Measurements from ENCODE around the gene ADORA1. TPM values are rescaled to one million over a fixed set of nuclear protein-coding genes. Genes with fewer than 3 reads are reported as not detected.

The ADORA1 gene
- total RNA-seq, 4 donors from 2014 or later: 1.3 to 5.6 TPM; not detected in 2

DNA sequence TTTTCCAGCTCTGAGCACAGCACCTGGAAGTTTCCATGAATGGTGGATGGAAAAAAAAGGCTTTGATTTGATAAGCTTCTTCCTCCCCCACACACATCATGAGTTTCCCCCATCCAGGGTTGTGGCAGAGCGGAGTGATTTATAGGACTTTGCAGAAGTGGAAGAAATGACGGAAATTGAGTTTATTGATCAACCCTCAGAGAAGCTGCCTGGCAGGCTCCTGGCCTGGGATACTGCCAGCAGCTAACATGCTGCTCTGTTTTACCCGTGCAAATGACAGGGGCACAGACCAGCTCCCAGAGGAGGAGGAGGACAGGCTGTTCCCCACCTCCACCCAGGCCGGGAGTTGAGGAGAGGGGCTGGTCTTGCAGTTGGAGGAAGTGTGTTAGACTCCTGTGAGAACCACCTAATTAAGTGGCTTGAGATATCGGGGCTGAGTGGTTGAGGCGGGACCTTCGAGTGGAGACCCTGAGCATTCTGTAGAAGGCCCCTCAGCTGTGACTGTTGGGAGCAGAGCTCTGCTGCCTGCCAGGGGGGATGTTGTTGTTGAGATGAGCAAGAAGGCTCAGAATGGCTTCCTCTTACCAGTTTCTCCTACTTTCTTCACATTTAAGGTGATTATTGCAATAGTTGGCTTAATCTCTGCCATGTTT is 21.8 kb downstream of the ADORA1 start:
- intact Hi-C loops (cut with DNase I; ENCODE audit: low total_unique reads) (no loop called here), in situ Hi-C loops (cut with MboI; ENCODE audit: low pct_ligation_motif_present in 1 of 4, low pct_unique_long_range_greater_than_20kb in 1 of 4, low sequenced_read_pairs in 3 of 4) (no loop called here)
- Histone ChIP-seq H3K4me1 (no peaks in the 10 kb centered on the region), H3K9me3 (no peaks in the 10 kb centered on the region), H3K4me3 (no peak overlapping the region), H3K27me3 (no peaks in the 10 kb centered on the region), H3K27ac (no peak overlapping the region), H3K36me3 (no peaks in the 10 kb centered on the region)
- TF ChIP-seq, protein P1, sequence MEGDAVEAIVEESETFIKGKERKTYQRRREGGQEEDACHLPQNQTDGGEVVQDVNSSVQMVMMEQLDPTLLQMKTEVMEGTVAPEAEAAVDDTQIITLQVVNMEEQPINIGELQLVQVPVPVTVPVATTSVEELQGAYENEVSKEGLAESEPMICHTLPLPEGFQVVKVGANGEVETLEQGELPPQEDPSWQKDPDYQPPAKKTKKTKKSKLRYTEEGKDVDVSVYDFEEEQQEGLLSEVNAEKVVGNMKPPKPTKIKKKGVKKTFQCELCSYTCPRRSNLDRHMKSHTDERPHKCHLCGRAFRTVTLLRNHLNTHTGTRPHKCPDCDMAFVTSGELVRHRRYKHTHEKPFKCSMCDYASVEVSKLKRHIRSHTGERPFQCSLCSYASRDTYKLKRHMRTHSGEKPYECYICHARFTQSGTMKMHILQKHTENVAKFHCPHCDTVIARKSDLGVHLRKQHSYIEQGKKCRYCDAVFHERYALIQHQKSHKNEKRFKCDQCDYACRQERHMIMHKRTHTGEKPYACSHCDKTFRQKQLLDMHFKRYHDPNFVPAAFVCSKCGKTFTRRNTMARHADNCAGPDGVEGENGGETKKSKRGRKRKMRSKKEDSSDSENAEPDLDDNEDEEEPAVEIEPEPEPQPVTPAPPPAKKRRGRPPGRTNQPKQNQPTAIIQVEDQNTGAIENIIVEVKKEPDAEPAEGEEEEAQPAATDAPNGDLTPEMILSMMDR (IDR thresholded peaks at IDR 0.05): no peak
- TF ChIP-seq POLR2AphosphoS5 (IDR thresholded peaks at IDR 0.05): no peak
- no peak for TF ChIP-seq POLR2A (IDR thresholded peaks at IDR 0.05)
- no peak for TF ChIP-seq EP300 (IDR thresholded peaks at IDR 0.05; ENCODE audit: low read depth)
- WGBS, 2 donors (ENCODE audit: low coverage in 1 of 2): 78% methylated on average over 7 of the region's 7 CpGs; no CpG with 5 or more reads in 1 of the 2 donors
- no peak for DNase-seq

GRCh38 chr1:203150511-203151297 is 23.2 kb downstream of the ADORA1 start:
- Histone ChIP-seq H3K27me3 (no peaks in the 10 kb centered on the region), H3K4me3 (no peak overlapping the region), H3K36me3 (no peaks in the 10 kb centered on the region), H3K27ac (no peak overlapping the region), H3K4me1 (peaks cover 0 to 2% (median 0%) of the 10 kb centered on the region in 4 donors), H3K9me3 (no peaks in the 10 kb centered on the region)
- intact Hi-C loops (cut with DNase I; ENCODE audit: low total_unique reads) (no loop called here), in situ Hi-C loops (cut with MboI; ENCODE audit: low pct_ligation_motif_present in 1 of 4, low pct_unique_long_range_greater_than_20kb in 1 of 4, low sequenced_read_pairs in 3 of 4) (no loop called here)
- no peak for TF ChIP-seq POLR2AphosphoS5 (IDR thresholded peaks at IDR 0.05)
- WGBS, 2 donors (ENCODE audit: low coverage in 1 of 2): 59 to 90% methylated on average over 2 to 5 of the region's 9 CpGs
- no peak for DNase-seq

DNA sequence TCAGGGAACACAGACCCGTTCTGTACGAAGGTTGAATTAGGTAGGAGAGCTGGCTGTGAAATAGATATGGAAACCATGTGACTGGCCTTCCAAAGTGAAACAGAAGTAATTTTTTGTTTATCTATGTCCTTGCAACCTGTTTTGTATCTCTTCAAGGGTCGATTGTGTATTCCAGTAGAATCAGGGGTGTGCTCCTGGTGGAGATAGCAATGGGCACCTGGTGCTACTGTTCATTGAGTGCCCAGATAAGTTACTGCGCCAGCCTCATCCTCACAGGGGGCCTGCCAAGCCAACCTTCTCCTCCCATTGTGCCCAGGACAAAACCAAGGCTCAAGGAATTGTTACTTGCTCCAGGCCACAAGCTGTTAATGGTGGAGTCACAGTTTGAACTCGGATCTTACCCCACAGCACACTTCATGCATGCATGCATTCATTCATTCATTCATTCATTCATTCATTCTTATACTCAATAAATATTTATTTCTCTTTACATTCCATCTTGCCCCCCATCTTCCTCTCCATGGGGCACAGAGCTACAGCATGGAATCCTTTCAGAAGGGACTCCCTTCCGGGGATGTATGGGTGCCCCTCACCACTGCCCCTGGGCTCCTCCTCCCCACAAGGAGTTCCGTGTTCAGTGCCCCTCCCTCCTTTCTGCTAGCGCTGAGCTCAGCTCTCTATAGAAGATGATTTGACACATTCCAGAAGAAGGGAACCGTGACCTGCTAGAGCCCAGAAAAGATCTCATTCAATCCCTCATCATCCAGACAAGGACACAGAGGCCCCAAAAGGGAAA is 24.0 kb downstream of the ADORA1 start:
- H3K36me3 ChIP-seq: no peaks in the 10 kb centered on the region
- H3K27ac ChIP-seq: no peak overlapping the region
- WGBS, 2 donors (ENCODE audit: low coverage in 1 of 2): 72 to 75% methylated on average over 5 to 9 of the region's 9 CpGs
- H3K4me1 ChIP-seq: peaks cover 0 to 9% (median under 1%) of the 10 kb centered on the region in 4 donors
- DNase-seq: no peak
- no peaks in the 10 kb centered on the region for H3K9me3 ChIP-seq
- no peaks in the 10 kb centered on the region for H3K27me3 ChIP-seq
- intact Hi-C loops (cut with DNase I; ENCODE audit: low total_unique reads) (no loop called here), in situ Hi-C loops (cut with MboI; ENCODE audit: low pct_ligation_motif_present in 1 of 4, low pct_unique_long_range_greater_than_20kb in 1 of 4, low sequenced_read_pairs in 3 of 4) (no loop called here)
- H3K4me3 ChIP-seq: no peak overlapping the region
- TF ChIP-seq EP300 (IDR thresholded peaks at IDR 0.05; ENCODE audit: low read depth) (no peak), POLR2AphosphoS5 (IDR thresholded peaks at IDR 0.05) (no peak), POLR2A (IDR thresholded peaks at IDR 0.05) (no peak)
- TF ChIP-seq, protein P1 (IDR thresholded peaks at IDR 0.05): no peak

DNA sequence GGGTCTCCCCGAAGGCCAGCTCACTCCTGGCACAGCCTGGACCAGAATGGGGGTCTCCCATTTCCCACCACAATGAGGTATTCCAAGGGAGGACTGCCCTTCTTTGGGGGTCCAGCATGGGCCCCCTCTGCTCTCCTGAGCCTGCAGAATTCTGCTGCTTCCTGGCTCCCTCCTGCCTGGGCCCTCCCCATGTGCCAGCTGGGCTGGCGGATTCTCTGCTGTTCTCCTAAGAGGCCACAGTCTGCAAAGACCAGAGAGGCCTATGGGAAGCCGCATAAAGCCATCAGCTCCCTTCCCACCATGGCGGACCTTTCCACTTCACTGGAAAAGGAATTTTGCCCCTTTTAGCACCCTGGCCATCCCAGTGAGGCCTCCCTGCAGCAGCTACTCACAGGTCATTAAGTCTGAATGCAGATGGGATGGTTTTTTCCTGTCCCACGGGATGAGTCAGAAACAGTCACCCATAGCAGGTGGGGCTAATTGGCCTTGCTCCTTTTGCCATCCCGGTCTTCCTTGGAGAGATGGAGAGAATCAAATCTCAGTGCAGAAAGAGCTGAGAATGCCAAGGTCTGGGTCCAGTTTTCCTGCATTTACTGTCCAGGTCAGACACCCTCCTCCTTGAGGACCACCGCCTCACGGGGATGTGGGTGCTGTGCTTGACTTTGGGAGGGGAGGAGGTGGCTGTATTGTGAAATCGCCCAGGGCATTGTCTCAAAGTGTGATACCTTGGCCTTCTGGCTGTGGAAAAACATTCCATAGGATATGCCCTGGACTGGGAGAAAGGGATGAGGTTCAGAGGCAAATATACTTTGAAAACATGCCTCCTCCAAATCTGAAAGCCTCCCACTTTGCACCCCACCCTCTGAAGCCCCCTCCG is 24.9 kb downstream of the ADORA1 start:
- Histone ChIP-seq H3K36me3 (no peaks in the 10 kb centered on the region), H3K4me3 (no peak overlapping the region), H3K27me3 (no peaks in the 10 kb centered on the region), H3K27ac (no peak overlapping the region), H3K9me3 (no peaks in the 10 kb centered on the region), H3K4me1 (peaks cover 0 to 9% (median 1%) of the 10 kb centered on the region in 4 donors)
- WGBS, 2 donors (ENCODE audit: low coverage in 1 of 2): 80 to 82% methylated on average over 1 to 9 of the region's 10 CpGs
- no peak for DNase-seq
- in situ Hi-C loops (cut with MboI; ENCODE audit: low pct_ligation_motif_present in 1 of 4, low pct_unique_long_range_greater_than_20kb in 1 of 4, low sequenced_read_pairs in 3 of 4): no loop called here
- TF ChIP-seq POLR2A (IDR thresholded peaks at IDR 0.05) (no peak), EP300 (IDR thresholded peaks at IDR 0.05; ENCODE audit: low read depth) (no peak), POLR2AphosphoS5 (IDR thresholded peaks at IDR 0.05) (no peak)
- TF ChIP-seq, protein P1 (IDR thresholded peaks at IDR 0.05): no peak
- intact Hi-C loops (cut with DNase I; ENCODE audit: low total_unique reads): no loop called here

Measured in transverse colon (tissue), 4 donors.